GM06990 (cell line): ENCODE data around the gene SNX3.
A peak's percentile ranks its signal among the peaks of the same experiment; 100 is the strongest.
"Not testable (repeated sequence)": the region's sequence is repeated elsewhere in the genome, so short reads cannot be mapped to it uniquely, and the experiment has no call there.

Experiments
- DNase-seq: peaks from one replicate; pipeline ENCODE4 v3.0.0-alpha.2; 2011; ENCODE audit not compliant: insufficient read length; ENCODE audit errors: extremely low read depth
- H3K27me3 ChIP-seq: replicated peaks from 2 replicates; pipeline ENCODE4 v1.6.0; 2011; ENCODE audit warnings: low read length; ENCODE audit not compliant: control insufficient read depth, insufficient read depth
- H3K36me3 ChIP-seq: 2 replicates; pipeline ENCODE4 v1.5.1; 2011; ENCODE audit warnings: low read length; ENCODE audit not compliant: control insufficient read depth, insufficient read depth
- H3K4me3 ChIP-seq: replicated peaks from 2 replicates; pipeline ENCODE4 v1.5.1; 2011; ENCODE audit warnings: low read depth, mild to moderate bottlenecking, control low read depth, low read length
- CTCF ChIP-seq: IDR thresholded peaks from 2 replicates; pipeline ENCODE4 v1.5.1; 2011; ENCODE audit warnings: low read length, control low read depth, mild to moderate bottlenecking, inconsistent platforms; ENCODE audit not compliant: insufficient read depth, poor library complexity, severe bottlenecking

Gene SNX3

GRCh38 chr6:108253241-108253640, 7.6 kb downstream of the SNX3 start:
- no peaks in the 10 kb centered on the region for H3K27me3 ChIP-seq
- DNase-seq = no peak
- no peak overlapping the region for H3K4me3 ChIP-seq
- TF ChIP-seq CTCF = no peak
- peaks cover 2% of the 10 kb centered on the region for H3K36me3 ChIP-seq

GRCh38 chr6:108252055-108252454, 8.8 kb downstream of the SNX3 start:
- H3K36me3 ChIP-seq = peaks cover 2% of the 10 kb centered on the region
- TF ChIP-seq CTCF = no peak
- DNase-seq = no peak
- H3K4me3 ChIP-seq = no peak overlapping the region
- H3K27me3 ChIP-seq = no peaks in the 10 kb centered on the region

- Histone ChIP-seq H3K4me3 (no peak overlapping the region), H3K27me3 (no peaks in the 10 kb centered on the region), H3K36me3 (peaks cover 2% of the 10 kb centered on the region)
- no peak for TF ChIP-seq CTCF
- DNase-seq = no peak
Measured at GRCh38 chr6:108251252-108251651, 9.6 kb downstream of the SNX3 start.

- Histone ChIP-seq H3K4me3 (no peak overlapping the region), H3K36me3 (peaks cover 2% of the 10 kb centered on the region), H3K27me3 (no peaks in the 10 kb centered on the region)
- peak; percentile 40 for TF ChIP-seq CTCF
- peak; percentile 28 for DNase-seq
Measured at GRCh38 chr6:108250240-108250866, 10.5 kb downstream of the SNX3 start.

GRCh38 chr6:108247965-108248536, 12.8 kb downstream of the SNX3 start:
- no peak for DNase-seq
- Histone ChIP-seq H3K4me3 (no peak overlapping the region), H3K36me3 (no peaks in the 10 kb centered on the region; the same call in 1 of the 2 replicates), H3K27me3 (no peaks in the 10 kb centered on the region)
- TF ChIP-seq CTCF = no peak

- not testable (repeated sequence) for H3K36me3 ChIP-seq, DNase-seq, H3K27me3 ChIP-seq, H3K4me3 ChIP-seq
Measured at GRCh38 chr6:108245095-108245494, 15.7 kb downstream of the SNX3 start.
